HG02870 (cell line): Measurements from ENCODE around the gene ZFAND6.

Source experiments
- ATAC-seq: cut with Tn5 transposase; IDR thresholded peaks from one replicate; pipeline ENCODE4 v1.9.1; 2021; ENCODE audit warnings: mild to moderate bottlenecking, moderate library complexity; ENCODE audit not compliant: unreplicated experiment

The ZFAND6 gene

DNA sequence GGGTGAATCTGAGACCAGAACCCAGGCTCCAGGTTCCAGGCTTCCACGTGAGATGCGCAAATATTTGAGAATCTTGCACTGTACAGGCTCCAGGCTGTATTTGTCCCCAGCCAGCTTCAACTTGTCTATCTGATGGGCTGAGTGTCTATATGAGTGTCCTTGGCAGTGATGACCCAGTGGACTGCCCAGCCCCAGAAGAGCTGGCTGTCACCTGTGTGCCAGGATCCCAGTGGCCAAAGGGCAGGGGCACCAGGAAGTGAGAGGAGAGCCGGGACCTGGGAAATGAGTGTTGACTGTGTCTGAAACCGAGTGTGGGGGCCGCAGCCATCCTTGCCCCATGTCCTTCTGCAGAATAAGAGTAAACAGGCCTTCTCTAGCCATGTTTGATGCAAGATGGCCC is 103.7 kb downstream of the ZFAND6 start:
- no peak for ATAC-seq

- no peak for ATAC-seq
Observed at GRCh38 chr15:80163897-80164296, 104.4 kb downstream of the ZFAND6 start.

DNA sequence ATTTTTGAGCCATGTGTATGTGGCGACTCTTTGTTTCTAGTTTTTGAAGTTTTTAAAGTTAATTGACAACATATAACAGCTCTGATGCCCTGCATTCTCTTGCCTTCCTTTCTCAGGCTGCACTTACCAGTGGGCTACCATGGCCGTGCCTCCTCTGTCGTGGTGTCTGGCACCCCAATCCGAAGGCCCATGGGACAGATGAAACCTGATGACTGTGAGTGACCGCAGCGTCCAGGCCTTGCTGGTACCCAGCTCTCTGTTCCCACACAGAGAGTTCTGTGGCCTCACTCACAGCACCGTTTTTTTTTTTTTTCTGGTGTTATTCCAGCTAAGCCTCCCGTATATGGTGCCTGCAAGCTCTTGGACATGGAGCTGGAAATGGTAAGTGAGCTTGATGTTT is 108.5 kb downstream of the ZFAND6 start:
- no peak for ATAC-seq

DNA sequence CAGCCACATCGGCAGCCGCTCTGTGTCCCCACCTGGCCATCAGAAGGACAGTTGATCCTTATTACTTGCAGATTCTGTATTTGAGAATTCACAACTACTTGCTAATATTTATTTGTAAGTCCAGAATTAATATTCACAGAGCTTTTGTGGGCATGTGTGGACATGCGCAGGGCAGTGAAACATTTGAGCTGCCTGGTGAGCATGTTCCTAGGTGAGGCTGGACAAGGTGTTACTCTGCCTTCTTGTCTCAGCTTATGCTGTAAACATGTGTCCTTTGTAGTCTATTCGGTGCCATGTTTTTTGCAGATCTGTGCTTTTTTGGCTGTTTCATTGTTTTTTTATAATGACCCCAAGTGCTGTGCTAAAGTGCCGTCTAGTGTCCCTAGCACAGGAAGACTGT is 108.9 kb downstream of the ZFAND6 start:
- ATAC-seq: no peak

DNA sequence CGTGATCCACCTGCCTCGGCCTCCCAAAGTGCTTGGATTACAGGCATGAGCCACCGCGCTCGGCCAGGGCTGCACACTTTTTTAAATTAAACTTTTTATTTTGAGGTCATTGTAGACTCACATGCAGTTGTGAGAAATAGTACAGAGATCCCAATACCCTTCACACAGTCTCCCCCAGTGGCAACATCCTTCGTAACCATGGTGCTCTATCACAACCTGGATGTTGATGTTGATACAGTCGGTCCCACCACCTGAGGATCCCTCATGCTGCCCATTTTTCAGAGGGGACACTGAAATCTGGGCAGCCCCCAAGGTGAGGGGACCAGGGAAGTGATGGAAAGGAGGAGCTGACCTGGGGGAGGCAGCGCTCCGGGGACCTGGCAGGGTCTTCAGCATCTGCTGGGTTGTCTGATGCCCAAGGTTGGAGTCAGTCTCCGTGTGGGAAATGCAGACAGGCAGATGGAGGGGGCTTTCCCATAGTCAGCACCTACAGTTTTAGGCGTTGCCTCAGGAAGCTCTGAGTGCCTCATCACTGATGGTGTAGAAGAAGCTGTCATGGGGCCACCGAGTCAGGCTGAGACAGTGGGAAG is 110.4 kb downstream of the ZFAND6 start:
- no peak for ATAC-seq

- ATAC-seq: no peak
Observed at GRCh38 chr15:80170596-80170995, 111.1 kb downstream of the ZFAND6 start.

- ATAC-seq: no peak
Observed at GRCh38 chr15:80171787-80172186, 112.3 kb downstream of the ZFAND6 start.

GRCh38 chr15:80172401-80172800 is 112.9 kb downstream of the ZFAND6 start:
- ATAC-seq: no peak

DNA sequence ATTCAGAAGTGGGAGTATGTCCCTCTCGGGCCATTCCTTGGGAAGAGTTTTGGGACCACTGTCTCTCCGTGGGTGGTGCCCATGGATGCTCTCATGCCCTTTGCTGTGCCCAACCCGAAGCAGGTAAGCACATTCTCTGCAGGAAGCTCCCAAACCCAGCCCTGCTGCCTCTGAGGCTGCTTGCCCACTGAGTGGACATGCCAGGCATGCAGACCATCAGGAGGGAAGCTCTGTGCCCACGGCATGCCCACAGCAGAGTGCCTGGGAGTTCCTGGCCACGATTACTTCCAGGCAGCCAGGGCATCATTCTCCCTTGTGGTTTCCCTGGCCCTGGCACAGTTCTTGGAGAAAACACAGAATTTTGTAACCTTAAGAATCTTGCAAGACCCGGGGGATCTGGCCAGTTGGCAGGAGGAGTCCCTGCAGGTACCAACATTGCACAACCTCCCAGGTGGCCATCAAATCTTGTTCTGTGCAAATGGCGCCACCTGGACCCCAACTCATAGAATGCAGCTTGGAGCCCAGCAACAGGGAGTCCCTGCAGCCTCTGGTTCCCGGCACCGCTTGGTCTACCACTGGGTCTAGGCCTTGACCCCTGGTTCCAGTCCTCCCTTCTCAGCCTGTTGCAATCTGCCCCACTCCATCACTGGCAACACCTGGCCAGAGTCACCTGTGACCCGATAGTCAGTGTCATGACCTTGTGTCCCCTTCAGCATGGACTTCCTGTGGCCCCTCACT is 113.7 kb downstream of the ZFAND6 start:
- no peak for ATAC-seq

DNA sequence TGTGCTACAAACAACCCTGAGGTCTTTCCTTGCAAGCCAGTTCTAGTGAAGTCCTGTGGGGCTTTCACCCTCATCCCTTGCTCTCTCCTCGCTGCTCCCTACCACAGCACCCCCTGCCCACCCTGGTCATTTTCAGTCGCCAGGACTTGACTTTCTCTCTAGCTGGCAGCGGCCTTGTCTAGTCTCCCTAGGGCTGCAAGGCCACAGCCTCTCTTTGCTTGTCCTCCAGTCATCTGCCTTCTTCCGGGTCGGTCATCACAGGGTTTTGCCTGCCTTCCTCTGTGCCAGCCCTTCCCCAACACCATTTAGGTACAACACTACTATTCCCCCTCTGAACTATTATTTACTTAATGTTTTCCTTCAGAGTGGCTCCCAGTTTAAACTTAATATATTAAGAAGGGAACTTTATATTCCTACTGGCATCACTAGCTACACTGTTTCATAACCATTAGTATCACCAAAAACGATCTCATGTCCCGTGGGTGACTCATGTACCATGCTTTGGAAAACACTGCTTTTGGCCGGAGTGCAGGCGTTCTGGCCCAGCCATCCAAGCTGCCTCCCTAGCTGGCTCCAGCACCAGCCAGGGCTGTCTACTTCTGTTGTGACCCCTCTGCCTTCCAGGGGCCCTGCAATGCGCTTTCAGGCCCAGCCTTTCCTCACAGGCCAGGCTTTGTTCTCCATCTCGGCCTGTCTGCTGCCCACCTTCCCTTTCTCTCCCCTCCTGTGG is 114.7 kb downstream of the ZFAND6 start:
- no peak for ATAC-seq

GRCh38 chr15:80175436-80175835 is 116.0 kb downstream of the ZFAND6 start:
- ATAC-seq: no peak

DNA sequence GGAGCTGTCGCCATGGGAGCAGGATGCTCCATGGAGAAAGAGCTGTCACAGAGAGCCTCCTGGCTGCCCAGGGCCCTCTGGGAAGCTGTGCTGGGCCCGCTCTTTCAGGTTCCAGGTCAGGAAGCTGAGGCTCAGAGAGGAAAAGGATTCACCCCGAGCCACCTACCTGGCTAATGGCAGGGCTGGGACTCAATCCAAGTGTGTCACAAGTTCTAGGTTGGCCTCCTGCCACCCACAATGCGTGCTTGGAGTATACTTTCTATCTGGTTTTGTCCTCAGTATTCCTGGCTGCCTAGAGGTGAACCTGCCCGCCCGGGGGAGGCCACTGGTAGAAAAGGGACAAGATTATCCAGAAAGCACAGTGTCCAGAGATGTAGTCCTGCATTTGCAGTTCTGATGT is 117.0 kb downstream of the ZFAND6 start:
- no peak for ATAC-seq

DNA sequence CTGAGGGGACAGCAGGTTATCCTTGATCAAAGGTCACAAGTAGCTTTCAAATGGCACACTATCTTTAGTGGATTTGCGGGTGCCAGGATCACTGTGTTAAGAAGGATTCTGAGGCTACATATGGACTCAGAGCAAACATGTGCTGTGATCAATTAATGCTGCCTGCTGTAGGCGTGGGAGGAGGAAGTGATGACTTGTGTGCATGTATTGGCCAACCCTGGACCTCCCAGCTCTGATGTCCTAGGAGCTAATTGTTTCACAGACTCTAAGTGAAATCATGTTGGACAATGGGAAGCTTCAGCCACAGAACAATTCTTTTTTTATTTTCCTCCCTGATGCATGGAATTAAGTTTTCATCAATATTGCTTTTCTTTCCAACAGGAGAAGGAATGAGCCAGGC is 117.7 kb downstream of the ZFAND6 start:
- ATAC-seq: no peak

DNA sequence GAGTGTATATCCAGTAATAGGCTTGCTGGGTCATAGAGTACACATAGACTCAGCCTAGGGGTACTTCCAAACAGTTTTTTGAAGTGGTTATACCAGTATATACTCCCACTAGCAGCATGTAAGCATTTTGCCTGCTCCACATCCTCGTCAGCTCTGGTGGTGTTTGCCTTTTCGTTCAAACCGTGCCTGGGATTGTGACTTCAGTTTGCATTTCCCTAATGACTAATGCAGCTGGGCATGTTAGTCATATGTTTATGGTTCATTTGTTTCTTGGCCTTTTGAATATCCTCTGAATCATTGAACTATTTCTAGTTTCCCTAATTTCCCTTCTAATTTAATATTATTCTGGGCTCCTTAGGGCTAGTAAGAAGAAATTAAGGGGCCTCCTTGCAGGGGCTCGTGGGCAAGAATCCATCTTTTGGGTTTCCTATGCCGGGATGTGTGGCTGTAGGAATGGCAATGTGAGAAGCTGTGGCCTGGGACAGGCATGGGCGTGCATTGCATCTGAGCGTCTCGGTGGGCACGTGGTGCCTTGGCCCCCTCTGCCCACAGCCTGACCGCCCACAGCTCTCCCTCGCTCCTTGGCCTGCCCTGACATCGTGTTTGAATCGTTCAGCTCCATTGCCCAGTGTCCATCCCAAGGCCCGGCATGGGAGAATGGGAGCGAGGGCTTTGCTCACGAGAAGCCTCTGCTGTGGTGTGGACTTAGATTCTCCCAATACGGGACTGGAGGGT is 119.7 kb downstream of the ZFAND6 start:
- ATAC-seq: no peak

- no peak for ATAC-seq
Observed at GRCh38 chr15:80179935-80180334, 120.5 kb downstream of the ZFAND6 start.

DNA sequence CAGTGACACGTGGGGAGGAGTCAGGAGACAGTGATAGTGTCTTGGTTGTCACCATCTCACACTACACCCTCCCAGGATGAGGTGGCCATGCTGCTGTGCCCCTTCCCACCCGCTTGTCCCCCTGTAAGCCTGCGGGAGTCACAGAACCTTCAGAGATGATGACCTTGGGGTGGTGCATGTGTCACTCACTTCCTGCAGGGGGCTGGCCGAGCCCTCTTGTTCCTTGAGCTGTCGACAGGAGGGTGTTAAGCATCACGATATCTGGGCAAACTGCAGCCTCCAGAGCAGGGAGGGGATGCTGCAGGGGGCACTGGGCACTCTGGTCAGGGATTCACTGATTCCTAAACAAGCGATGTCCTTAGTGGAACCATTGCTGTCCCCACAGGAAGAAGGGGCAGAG is 121.0 kb downstream of the ZFAND6 start:
- no peak for ATAC-seq

GRCh38 chr15:80180986-80181385 is 121.5 kb downstream of the ZFAND6 start:
- ATAC-seq: no peak

DNA sequence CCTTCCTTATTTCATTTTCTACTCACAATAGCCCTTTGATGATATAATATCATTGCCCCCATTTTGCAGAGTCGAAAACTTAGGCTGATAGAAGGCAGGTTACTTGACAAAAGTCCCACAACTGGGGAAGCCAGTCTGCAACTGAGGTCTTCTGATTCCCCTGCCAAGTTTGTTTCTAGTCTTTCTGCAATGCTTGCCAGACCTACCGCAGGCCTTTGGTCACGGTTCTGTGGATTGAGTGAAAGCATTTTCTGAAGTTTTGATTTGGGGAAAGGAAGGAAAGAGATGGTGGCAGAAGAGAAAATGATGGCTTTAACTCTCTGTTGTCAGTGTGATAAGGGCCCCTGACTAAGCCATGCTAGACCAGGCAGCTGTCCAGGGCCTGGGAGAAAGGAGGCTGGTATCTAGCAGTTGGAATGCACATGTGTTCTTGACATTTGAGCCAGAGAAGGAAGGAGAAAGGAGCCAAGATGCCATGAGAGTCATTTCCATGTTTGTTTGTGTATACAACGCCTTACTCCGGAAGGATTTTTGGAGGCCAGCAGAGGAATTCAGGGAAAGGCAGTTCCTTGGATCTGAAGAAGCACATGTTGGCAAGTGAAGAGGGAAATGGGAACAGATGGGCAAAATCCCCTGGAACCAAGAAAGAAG is 123.3 kb downstream of the ZFAND6 start:
- no peak for ATAC-seq

DNA sequence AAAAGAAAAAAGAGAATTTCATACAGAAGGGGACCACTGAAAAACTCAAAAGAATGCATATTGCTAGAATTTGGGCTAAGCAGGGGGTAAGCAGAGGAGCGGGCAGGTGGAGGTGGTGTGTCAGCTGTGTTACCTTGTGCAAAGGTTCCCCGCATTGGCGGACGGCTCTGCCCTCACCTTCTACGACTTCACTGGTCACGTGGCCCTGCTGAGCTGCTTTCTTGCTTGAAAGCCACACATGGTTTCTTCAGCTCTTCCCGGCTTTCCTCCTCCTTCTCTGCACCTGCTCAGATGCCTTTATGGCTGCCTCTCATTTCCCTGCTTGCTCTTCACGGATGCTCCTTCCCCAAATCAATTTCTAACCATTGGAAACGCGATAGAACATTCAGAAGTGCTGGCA is 123.8 kb downstream of the ZFAND6 start:
- no peak for ATAC-seq

DNA sequence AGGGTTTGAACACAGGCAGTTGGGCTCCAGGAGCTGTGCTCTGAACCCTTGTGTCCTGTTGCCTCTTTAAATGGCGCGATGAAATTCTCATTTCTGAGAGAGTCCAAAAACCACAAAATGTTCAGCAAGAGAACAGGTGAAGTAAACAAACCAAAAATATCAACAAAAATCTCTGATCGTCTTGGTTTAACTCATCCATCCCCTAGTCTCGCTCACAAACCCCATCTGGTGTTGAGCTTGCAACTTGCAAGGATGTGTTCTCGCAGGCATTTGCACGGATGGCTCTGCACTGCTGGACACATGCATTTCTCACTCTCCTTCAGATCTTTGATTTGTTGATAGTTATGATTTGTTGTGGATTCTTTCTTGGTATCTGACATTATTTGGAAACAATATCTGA is 124.4 kb downstream of the ZFAND6 start:
- ATAC-seq: no peak

DNA sequence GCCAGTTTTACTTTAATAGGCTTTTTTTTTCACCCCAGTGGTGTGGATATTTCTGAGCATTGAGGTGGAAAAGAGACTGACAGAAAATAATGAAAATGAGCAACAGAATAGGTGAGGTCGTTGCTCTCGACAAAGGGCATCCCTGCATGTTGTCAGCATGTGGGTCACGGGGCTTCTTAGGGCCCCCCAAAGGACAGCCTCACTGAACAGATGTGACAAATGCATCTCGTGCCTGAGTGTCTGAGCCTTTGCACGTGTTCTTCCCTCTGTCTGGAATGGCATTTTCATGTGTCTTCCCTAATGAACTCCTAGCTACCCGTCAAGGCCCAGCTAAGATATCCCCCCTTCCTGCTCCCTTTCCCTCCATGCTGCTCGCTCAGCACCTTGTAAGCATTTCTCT is 125.1 kb downstream of the ZFAND6 start:
- ATAC-seq: no peak
